Fibroblast of the aortic adventitia (primary cell): ENCODE results near the gene MAPK1IP1L. TPM values are rescaled to one million over a fixed set of nuclear protein-coding genes. Genes with fewer than 3 reads are reported as not detected.
A peak's percentile ranks its signal among the peaks of the same experiment; 100 is the strongest.
"Not testable (repeated sequence)": the region's sequence is repeated elsewhere in the genome, so short reads cannot be mapped to it uniquely, and the experiment has no call there.

Experiments used
- DNase-seq: peaks from one replicate; pipeline ENCODE4 v3.0.0-alpha.2; 2010; ENCODE audit warnings: low read depth
- H3K4me3 ChIP-seq: 2 replicates; pipeline ENCODE4 v1.5.1; 2011; ENCODE audit warnings: low read depth, mild to moderate bottlenecking, control low read depth, low read length, moderate library complexity
- total RNA-seq: library from RNA; depleted of rRNA; stranded (reverse); fragments of >200 nt; gene quantifications from 2 replicates; pipeline ENCODE4 v1.2.3, GENCODE V29; 2012; ENCODE audit warnings: low replicate concordance
- TF ChIP-seq, protein P1 (sequence below): IDR thresholded peaks from 2 replicates; pipeline ENCODE4 v1.5.1; 2011; ENCODE audit warnings: mild to moderate bottlenecking, low read length, control low read depth, inconsistent platforms; ENCODE audit not compliant: insufficient read depth

MAPK1IP1L gene
- total RNA-seq, 1 donor: 71.8 TPM

- TF ChIP-seq, protein P1, sequence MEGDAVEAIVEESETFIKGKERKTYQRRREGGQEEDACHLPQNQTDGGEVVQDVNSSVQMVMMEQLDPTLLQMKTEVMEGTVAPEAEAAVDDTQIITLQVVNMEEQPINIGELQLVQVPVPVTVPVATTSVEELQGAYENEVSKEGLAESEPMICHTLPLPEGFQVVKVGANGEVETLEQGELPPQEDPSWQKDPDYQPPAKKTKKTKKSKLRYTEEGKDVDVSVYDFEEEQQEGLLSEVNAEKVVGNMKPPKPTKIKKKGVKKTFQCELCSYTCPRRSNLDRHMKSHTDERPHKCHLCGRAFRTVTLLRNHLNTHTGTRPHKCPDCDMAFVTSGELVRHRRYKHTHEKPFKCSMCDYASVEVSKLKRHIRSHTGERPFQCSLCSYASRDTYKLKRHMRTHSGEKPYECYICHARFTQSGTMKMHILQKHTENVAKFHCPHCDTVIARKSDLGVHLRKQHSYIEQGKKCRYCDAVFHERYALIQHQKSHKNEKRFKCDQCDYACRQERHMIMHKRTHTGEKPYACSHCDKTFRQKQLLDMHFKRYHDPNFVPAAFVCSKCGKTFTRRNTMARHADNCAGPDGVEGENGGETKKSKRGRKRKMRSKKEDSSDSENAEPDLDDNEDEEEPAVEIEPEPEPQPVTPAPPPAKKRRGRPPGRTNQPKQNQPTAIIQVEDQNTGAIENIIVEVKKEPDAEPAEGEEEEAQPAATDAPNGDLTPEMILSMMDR: no peak
- DNase-seq: peak; percentile 88
- H3K4me3 ChIP-seq: peak within 1 kb of the TSS; percentile 96
These were observed 24.5 kb upstream of the MAPK1IP1L start, which contains the start of the genes SOCS4 and WDHD1 for GRCh38 chr14:55026793-55027561. SOCS4 (plus strand) TSS chr14:55027236; CDS start chr14:55043042, 15,806 bp downstream. WDHD1 (minus strand) TSS chr14:55027099; CDS start chr14:55026787, 312 bp downstream.

GRCh38 chr14:55028066-55028465, 23.4 kb upstream of the MAPK1IP1L start:
- DNase-seq: no peak
- TF ChIP-seq, protein P1: no peak
- peak overlapping the region; percentile 96 for H3K4me3 ChIP-seq

DNA sequence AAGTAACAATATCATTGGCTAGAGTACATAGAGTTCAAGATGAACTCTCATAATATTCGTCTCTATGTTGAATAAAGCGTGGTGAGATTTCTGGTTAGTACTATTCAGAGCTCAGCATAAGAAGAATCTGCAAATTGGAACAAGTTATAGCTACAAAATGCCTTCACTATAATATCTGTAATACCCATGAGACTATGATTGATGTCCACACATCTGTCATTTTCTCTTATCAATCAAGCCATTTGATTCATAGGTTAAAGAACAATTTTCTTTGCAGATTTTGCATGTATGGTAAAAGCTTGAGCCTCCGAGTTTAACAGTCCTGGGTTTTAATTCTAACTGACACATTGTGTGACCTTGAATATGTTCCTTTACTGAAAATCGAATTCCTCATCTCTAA, 23.0 kb upstream of the MAPK1IP1L start:
- DNase-seq: no peak
- TF ChIP-seq, protein P1: no peak
- peak overlapping the region; percentile 96 for H3K4me3 ChIP-seq

DNA sequence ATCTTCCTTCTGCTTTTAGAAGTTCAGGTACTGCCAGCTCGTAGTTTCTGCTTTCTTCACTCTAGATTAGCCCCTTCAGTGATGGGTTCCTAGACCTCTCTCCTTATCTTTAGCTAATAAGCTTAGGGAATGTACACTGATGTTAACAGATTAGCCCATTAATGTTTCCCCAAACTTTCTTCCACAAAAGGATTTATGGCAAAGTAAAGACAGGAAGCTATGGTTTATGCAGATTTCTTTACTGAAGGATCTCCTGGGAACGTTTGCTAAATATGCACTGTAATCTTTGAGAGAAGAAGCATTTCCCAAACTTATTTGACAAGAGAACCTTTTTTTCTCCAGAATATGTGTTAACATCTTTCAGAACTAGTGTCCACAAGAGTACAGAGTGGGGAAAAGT, 20.3 kb upstream of the MAPK1IP1L start:
- TF ChIP-seq, protein P1: no peak
- DNase-seq: no peak
- no peak overlapping the region for H3K4me3 ChIP-seq

DNA sequence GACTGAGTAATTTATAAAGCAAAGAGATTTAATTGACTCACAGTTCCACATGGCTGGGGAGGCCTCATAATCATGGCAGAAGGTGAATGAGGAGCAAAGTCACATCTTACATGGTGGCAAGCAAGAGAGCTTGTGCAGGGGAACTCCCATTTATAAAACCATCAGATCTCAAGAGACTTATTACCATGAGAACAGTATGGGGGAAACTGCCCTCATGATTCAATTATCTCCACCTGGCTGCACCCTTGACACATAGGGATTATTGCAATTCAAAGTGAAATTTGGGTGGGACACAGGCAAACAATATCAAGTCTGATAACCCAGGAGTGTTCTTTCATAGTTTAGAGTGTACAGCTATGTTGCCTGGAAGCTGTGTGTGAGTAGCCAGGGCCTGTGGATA, 13.5 kb upstream of the MAPK1IP1L start:
- H3K4me3 ChIP-seq, DNase-seq: not testable (repeated sequence)

GRCh38 chr14:55038708-55039107, 12.7 kb upstream of the MAPK1IP1L start:
- DNase-seq: no peak
- no peak overlapping the region for H3K4me3 ChIP-seq

DNA sequence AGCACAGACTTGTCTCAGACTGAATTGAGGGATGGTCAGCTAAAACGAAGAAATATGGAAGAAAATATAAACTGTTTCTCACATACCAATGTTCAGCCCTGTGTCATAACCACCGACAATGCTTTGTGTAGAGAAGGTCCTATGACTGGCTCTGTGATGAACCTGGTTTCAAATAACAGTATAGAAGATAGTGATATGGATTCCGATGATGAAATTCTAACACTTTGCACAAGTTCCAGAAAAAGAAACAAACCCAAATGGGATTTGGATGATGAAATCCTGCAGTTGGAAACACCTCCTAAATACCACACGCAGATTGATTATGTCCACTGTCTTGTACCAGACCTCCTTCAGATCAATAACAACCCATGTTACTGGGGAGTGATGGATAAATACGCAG, 7.9 kb upstream of the MAPK1IP1L start:
- no peak for DNase-seq
- TF ChIP-seq, protein P1: no peak
- H3K4me3 ChIP-seq: no peak overlapping the region

More at GRCh38 chr14:55038708-55039107, 12.7 kb upstream of the MAPK1IP1L start:
- TF ChIP-seq, protein P1: no peak
